SK-N-SH (cell line): ENCODE data around the gene CCR5AS.

ENCODE experiments used
- CTCF ChIA-PET: fragments of 300-600, 350-600 bp; formaldehyde crosslinking; extraction: SDS; loops from one replicate; lab custom pipeline; 2021; lab: Yijun Ruan, JAX
- POLR2A ChIA-PET: fragments of 350-600 bp; sonication (Branson Sonifier 250); formaldehyde crosslinking; extraction: SDS; loops from one replicate; lab custom pipeline; 2020; ENCODE audit warnings: antibody characterized with exemption, inconsistent platforms; lab: Yijun Ruan, JAX
- DNase-seq: peaks from one replicate; pipeline ENCODE4 v3.0.0; 2012
- H2AFZ ChIP-seq: fragments of 200-600 bp; sonication (generic); 2 replicates; pipeline ENCODE4 v1.8.1; 2016; ENCODE audit warnings: antibody characterized with exemption, mild to moderate bottlenecking, low read depth
- H3F3A ChIP-seq: fragments of 200-600 bp; sonication (generic); replicated peaks from 2 replicates; pipeline ENCODE3; 2016; ENCODE audit warnings: antibody characterized with exemption, mild to moderate bottlenecking; ENCODE audit not compliant: insufficient read depth
- H3K27ac ChIP-seq, 2 experiments: fragments of 200-500 bp in 1 of 2; fragments of 200-600 bp in 1 of 2; sonication (Bioruptor generic) in 1 of 2; sonication (generic), shearing (Covaris generic) in 1 of 2; 2 replicates each; pipeline versions ENCODE4 v1.5.1 to v1.6.1; 2014 to 2016; ENCODE audit warnings: low read depth in 2 of 2, inconsistent platforms in 1 of 2, low read length in 1 of 2, mild to moderate bottlenecking in 1 of 2, mixed read lengths in 1 of 2
- H3K27me3 ChIP-seq: fragments of 200-600 bp; sonication (generic), shearing (Covaris generic); 2 replicates; pipeline ENCODE4 v1.6.1; 2016; ENCODE audit warnings: mixed run types; ENCODE audit not compliant: insufficient read depth
- H3K36me3 ChIP-seq, 2 experiments: fragments of 200-500 bp in 1 of 2; fragments of 200-600 bp in 1 of 2; sonication (Bioruptor generic) in 1 of 2; sonication (generic) in 1 of 2; replicated peaks in 1 of 2; 2 replicates each; pipeline versions ENCODE3 to v1.5.1; 2014 to 2016; ENCODE audit warnings: low read length in 1 of 2, mild to moderate bottlenecking in 1 of 2; ENCODE audit not compliant: insufficient read depth in 2 of 2, control insufficient read depth in 1 of 2
- H3K4me1 ChIP-seq, 2 experiments: fragments of 200-500 bp in 1 of 2; fragments of 200-600 bp in 1 of 2; sonication (Bioruptor generic) in 1 of 2; sonication (generic), shearing (Covaris generic) in 1 of 2; 2 replicates each; pipeline versions ENCODE4 v1.5.1 to v1.6.1; 2014 to 2016; ENCODE audit warnings: low read depth in 1 of 2, low read length in 1 of 2, mixed run types in 1 of 2; ENCODE audit not compliant: insufficient read depth in 2 of 2, control insufficient read depth in 1 of 2
- H3K4me2 ChIP-seq: fragments of 200-600 bp; sonication (generic), shearing (Covaris generic); 2 replicates; pipeline ENCODE4 v1.6.1; 2017; ENCODE audit warnings: mixed run types
- H3K4me3 ChIP-seq, 2 experiments: fragments of 200-500 bp in 1 of 2; fragments of 200-600 bp in 1 of 2; sonication (Bioruptor generic) in 1 of 2; sonication (generic), shearing (Covaris generic) in 1 of 2; 2 replicates each; pipeline versions ENCODE4 v1.5.1 to v1.8.1; 2014 to 2016; ENCODE audit warnings: low read depth in 2 of 2, inconsistent platforms in 1 of 2, low read length in 1 of 2, mild to moderate bottlenecking in 1 of 2, mixed read lengths in 1 of 2, moderate library complexity in 1 of 2
- H3K79me2 ChIP-seq: fragments of 200-600 bp; sonication (generic); 2 replicates; pipeline ENCODE4 v1.8.1; 2017; ENCODE audit warnings: mild to moderate bottlenecking; ENCODE audit not compliant: insufficient read depth
- H3K9ac ChIP-seq: fragments of 200-600 bp; sonication (generic); 2 replicates; pipeline ENCODE4 v1.6.1; 2017; ENCODE audit warnings: mixed run types
- H3K9me2 ChIP-seq: fragments of 200-600 bp; sonication (generic); 2 replicates; pipeline ENCODE4 v1.6.1; 2017; ENCODE audit warnings: mixed run types
- H3K9me3 ChIP-seq: fragments of 200-600 bp; sonication (generic); 2 replicates; pipeline ENCODE4 v1.6.1; 2017; ENCODE audit warnings: mixed run types, mild to moderate bottlenecking, moderate library complexity
- H4K20me1 ChIP-seq: fragments of 200-600 bp; sonication (generic); 2 replicates; pipeline ENCODE4 v1.6.1; 2017; ENCODE audit warnings: mild to moderate bottlenecking, mixed run types; ENCODE audit not compliant: insufficient read depth
- CHD2 ChIP-seq: fragments of 150-350 bp; IDR thresholded peaks from 2 replicates; pipeline ENCODE4 v1.6.1; 2018; ENCODE audit warnings: low read length; ENCODE audit not compliant: partially characterized antibody
- EP300 ChIP-seq, 2 experiments: IDR thresholded peaks; 2 replicates each; pipeline versions ENCODE4 v1.4.0 to v1.6.1; 2012; ENCODE audit warnings: borderline replicate concordance in 1 of 2, low read depth in 1 of 2, low read length in 1 of 2
- EZH2phosphoT487 ChIP-seq: fragments of 200-600 bp; sonication (generic); IDR thresholded peaks from 2 replicates; pipeline ENCODE4 v1.6.1; 2017; ENCODE audit warnings: low read depth, mixed run types, mild to moderate bottlenecking, antibody characterized with exemption, moderate library complexity, borderline replicate concordance
- FOXJ3 ChIP-seq: sonication (generic); formaldehyde crosslinking; IDR thresholded peaks from 2 replicates; pipeline ENCODE4 v1.5.1; 2020; ENCODE audit warnings: mild to moderate bottlenecking, missing genetic modification reagents
- MEF2A ChIP-seq: IDR thresholded peaks from 2 replicates; pipeline ENCODE4 v1.4.0; 2012; ENCODE audit warnings: low read depth, borderline replicate concordance
- MXI1 ChIP-seq: IDR thresholded peaks from 2 replicates; pipeline ENCODE4 v1.6.1; 2012; ENCODE audit warnings: mild to moderate bottlenecking, low read depth, low read length, improper control_type of control experiment
- NFIC ChIP-seq: IDR thresholded peaks from 2 replicates; pipeline ENCODE4 v1.4.0; 2012; ENCODE audit warnings: borderline replicate concordance
- NRF1 ChIP-seq: IDR thresholded peaks from 2 replicates; pipeline ENCODE4 v1.6.1; 2012; ENCODE audit warnings: low read depth, mild to moderate bottlenecking, low read length
- RFX5 ChIP-seq: IDR thresholded peaks from 2 replicates; pipeline ENCODE4 v1.6.1; 2012; ENCODE audit warnings: mild to moderate bottlenecking, improper control_type of control experiment, low read length
- RXRA ChIP-seq: IDR thresholded peaks from 2 replicates; pipeline ENCODE4 v1.4.0; 2012; ENCODE audit warnings: low read depth, mild to moderate bottlenecking, borderline replicate concordance
- SIN3A ChIP-seq: IDR thresholded peaks from 2 replicates; pipeline ENCODE4 v1.6.1; 2012; ENCODE audit warnings: low read depth, mild to moderate bottlenecking, low read length, moderate library complexity, borderline replicate concordance
- SMC3 ChIP-seq: IDR thresholded peaks from 2 replicates; pipeline ENCODE4 v1.6.1; 2012; ENCODE audit warnings: low read depth, low read length, improper control_type of control experiment
- TAF1 ChIP-seq: IDR thresholded peaks from 2 replicates; pipeline ENCODE4 v1.6.1; 2012; ENCODE audit warnings: low read depth, mild to moderate bottlenecking, low read length, moderate library complexity, borderline replicate concordance
- TCF12 ChIP-seq: IDR thresholded peaks from 2 replicates; pipeline ENCODE4 v1.4.0; 2012
- WGBS: methylation state at CpG from one replicate; pipeline ENCODE4 v1.1.6; 2017; ENCODE audit warnings: low lambda C conversion rate; 5-methylcytosine and 5-hydroxymethylcytosine counted together
- TF ChIP-seq, protein P1 (sequence below): IDR thresholded peaks from 2 replicates; pipeline ENCODE4 v1.6.1; 2012; ENCODE audit warnings: mild to moderate bottlenecking, low read depth, low read length, moderate library complexity
- TF ChIP-seq, protein P2 (sequence below): fragments of 150-350 bp; IDR thresholded peaks from 2 replicates; pipeline ENCODE4 v1.6.1; 2016; ENCODE audit warnings: mild to moderate bottlenecking, low read depth, low read length
- TF ChIP-seq, protein P3 (sequence below): fragments of 150-350 bp; IDR thresholded peaks from 2 replicates; pipeline ENCODE4 v1.6.1; 2017; ENCODE audit warnings: antibody characterized with exemption, low read length, low read depth, borderline replicate concordance
- TF ChIP-seq, protein P4 (sequence below): IDR thresholded peaks from 2 replicates; pipeline ENCODE4 v1.4.0; 2012; ENCODE audit warnings: low read depth

Gene CCR5AS

DNA sequence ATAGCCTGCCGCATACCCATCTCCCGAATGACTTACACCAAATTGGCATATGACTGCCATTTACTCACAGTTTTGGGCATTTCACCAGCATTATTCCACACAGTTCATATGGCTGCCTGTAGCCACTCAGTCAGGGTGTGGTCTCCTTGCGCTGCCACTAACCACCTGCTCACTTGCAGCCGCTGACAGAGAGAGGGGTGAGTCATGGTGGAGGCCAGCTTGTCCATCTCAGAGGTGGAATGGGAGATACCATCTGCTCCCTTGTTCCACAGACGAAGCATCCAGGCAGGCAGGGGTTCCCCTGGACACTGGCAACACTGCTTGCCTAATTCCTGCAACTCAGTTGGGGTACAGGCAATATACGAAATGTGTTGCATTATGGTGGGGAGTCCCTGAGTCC is 15.8 kb upstream of the CCR5AS start:
- H3K27me3 ChIP-seq: no peaks in the 10 kb centered on the region
- no peaks in the 10 kb centered on the region for H3K9me3 ChIP-seq
- TF ChIP-seq SIN3A (no peak), NFIC (no peak), CHD2 (no peak), NRF1 (no peak), TCF12 (no peak), MEF2A (no peak), RFX5 (no peak), RXRA (no peak)
- TF ChIP-seq, protein P1, sequence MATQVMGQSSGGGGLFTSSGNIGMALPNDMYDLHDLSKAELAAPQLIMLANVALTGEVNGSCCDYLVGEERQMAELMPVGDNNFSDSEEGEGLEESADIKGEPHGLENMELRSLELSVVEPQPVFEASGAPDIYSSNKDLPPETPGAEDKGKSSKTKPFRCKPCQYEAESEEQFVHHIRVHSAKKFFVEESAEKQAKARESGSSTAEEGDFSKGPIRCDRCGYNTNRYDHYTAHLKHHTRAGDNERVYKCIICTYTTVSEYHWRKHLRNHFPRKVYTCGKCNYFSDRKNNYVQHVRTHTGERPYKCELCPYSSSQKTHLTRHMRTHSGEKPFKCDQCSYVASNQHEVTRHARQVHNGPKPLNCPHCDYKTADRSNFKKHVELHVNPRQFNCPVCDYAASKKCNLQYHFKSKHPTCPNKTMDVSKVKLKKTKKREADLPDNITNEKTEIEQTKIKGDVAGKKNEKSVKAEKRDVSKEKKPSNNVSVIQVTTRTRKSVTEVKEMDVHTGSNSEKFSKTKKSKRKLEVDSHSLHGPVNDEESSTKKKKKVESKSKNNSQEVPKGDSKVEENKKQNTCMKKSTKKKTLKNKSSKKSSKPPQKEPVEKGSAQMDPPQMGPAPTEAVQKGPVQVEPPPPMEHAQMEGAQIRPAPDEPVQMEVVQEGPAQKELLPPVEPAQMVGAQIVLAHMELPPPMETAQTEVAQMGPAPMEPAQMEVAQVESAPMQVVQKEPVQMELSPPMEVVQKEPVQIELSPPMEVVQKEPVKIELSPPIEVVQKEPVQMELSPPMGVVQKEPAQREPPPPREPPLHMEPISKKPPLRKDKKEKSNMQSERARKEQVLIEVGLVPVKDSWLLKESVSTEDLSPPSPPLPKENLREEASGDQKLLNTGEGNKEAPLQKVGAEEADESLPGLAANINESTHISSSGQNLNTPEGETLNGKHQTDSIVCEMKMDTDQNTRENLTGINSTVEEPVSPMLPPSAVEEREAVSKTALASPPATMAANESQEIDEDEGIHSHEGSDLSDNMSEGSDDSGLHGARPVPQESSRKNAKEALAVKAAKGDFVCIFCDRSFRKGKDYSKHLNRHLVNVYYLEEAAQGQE: no peak
- TF ChIP-seq, protein P2, sequence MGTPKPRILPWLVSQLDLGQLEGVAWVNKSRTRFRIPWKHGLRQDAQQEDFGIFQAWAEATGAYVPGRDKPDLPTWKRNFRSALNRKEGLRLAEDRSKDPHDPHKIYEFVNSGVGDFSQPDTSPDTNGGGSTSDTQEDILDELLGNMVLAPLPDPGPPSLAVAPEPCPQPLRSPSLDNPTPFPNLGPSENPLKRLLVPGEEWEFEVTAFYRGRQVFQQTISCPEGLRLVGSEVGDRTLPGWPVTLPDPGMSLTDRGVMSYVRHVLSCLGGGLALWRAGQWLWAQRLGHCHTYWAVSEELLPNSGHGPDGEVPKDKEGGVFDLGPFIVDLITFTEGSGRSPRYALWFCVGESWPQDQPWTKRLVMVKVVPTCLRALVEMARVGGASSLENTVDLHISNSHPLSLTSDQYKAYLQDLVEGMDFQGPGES: no peak
- TF ChIP-seq, all 33 proteins: peak for 0
- POLR2A ChIA-PET: no interaction called here
- no peak overlapping the region for H2AFZ ChIP-seq
- H3K36me3 ChIP-seq: no peaks in the 10 kb centered on the region
- H3K27ac ChIP-seq: no peak overlapping the region
- H3K4me1 ChIP-seq: no peaks in the 10 kb centered on the region
- DNase-seq: no peak
- H4K20me1 ChIP-seq: no peaks in the 10 kb centered on the region
- CTCF ChIA-PET: no interaction called here
- no peaks in the 10 kb centered on the region for H3K9me2 ChIP-seq
- no peak overlapping the region for H3K4me2 ChIP-seq
- 45% methylated on average over 6 of the region's 6 CpGs for WGBS
- H3K9ac ChIP-seq: no peak overlapping the region
- no peak overlapping the region for H3K4me3 ChIP-seq
- H3K79me2 ChIP-seq: no peaks in the 10 kb centered on the region
- H3F3A ChIP-seq: no peaks in the 10 kb centered on the region

DNA sequence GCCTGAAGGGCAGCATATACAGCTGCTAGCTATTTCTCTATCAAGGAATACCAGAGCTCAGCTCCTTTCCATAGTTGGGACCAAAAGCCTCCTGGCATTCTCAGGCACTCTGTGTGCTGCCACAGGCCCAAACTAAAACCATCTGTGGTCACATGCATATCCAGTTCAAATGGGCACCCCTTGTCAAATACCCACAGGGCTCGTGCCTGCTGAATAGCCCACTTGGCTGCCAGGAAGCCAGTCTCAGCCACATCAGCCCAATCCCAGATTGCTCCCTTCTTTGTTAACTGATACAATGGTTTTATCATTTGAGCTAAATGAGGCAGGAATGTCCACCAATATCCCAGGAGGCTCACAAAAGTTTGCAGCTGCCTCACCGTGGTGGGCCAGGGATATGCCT is 14.1 kb upstream of the CCR5AS start:
- 0% methylated on average over 1 of the region's 2 CpGs for WGBS
- no peaks in the 10 kb centered on the region for H4K20me1 ChIP-seq
- H3K27me3 ChIP-seq: no peaks in the 10 kb centered on the region; the same call in 1 of the 2 replicates
- ChIA-PET POLR2A (no interaction called here), CTCF (interaction anchor here (0.6 kb wide), 1 partner anchor 1039 kb away, joined by 3 read pairs; no protein-coding TSS in a partner anchor)
- no peak overlapping the region for H3K9ac ChIP-seq
- no peak overlapping the region for H3K27ac ChIP-seq
- H3K4me1 ChIP-seq: peaks cover 0 to 4% of the 10 kb centered on the region in 2 experiments; a peak in 1 of 4 replicates
- H3F3A ChIP-seq: no peaks in the 10 kb centered on the region
- no peaks in the 10 kb centered on the region for H3K9me3 ChIP-seq
- H3K4me3 ChIP-seq: no peak overlapping the region
- H3K79me2 ChIP-seq: no peaks in the 10 kb centered on the region
- H3K4me2 ChIP-seq: no peak overlapping the region
- no peak for DNase-seq
- H3K36me3 ChIP-seq: no peaks in the 10 kb centered on the region
- no peak overlapping the region for H2AFZ ChIP-seq
- no peaks in the 10 kb centered on the region for H3K9me2 ChIP-seq
- TF ChIP-seq FOXJ3 (CRISPR knock-in tag) (no peak), EZH2phosphoT487 (no peak), EP300 (IDR thresholded peaks at IDR 0.05; ENCODE audit: borderline replicate concordance in 1 of 2, low read depth in 1 of 2, low read length in 1 of 2) (no peak), SIN3A (no peak), CHD2 (no peak), MXI1 (no peak), SMC3 (no peak), TAF1 (no peak)
- TF ChIP-seq, protein P1: no peak
- TF ChIP-seq, protein P3, sequence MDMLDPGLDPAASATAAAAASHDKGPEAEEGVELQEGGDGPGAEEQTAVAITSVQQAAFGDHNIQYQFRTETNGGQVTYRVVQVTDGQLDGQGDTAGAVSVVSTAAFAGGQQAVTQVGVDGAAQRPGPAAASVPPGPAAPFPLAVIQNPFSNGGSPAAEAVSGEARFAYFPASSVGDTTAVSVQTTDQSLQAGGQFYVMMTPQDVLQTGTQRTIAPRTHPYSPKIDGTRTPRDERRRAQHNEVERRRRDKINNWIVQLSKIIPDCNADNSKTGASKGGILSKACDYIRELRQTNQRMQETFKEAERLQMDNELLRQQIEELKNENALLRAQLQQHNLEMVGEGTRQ: no peak
- TF ChIP-seq, protein P4, sequence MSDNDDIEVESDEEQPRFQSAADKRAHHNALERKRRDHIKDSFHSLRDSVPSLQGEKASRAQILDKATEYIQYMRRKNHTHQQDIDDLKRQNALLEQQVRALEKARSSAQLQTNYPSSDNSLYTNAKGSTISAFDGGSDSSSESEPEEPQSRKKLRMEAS: no peak
